H1 (cell line): ENCODE measurements around the gene AQP10. TPM values are rescaled to one million over a fixed set of nuclear protein-coding genes. Genes with fewer than 3 reads are reported as not detected.
"Not testable (repeated sequence)": the region's sequence is repeated elsewhere in the genome, so short reads cannot be mapped to it uniquely, and the experiment has no call there.

ENCODE experiments used
- CTCF ChIA-PET: fragments of 300-600 bp; sonication (Branson Sonifier 250); formaldehyde crosslinking; loops from one replicate; lab custom pipeline; 2021; ENCODE audit not compliant: partially characterized antibody; lab: Charles Lee
- POLR2A ChIA-PET: fragments of 300-600 bp; sonication (Branson Sonifier 250); formaldehyde crosslinking; loops from one replicate; lab custom pipeline; 2021; ENCODE audit warnings: inconsistent platforms; ENCODE audit not compliant: partially characterized antibody; lab: Charles Lee
- DNase-seq, 2 experiments: peaks; one replicate each; pipeline versions ENCODE4 v3.0.0 to v3.0.0-alpha.2; 2010 to 2022; ENCODE audit warnings: low spot score in 2 of 2, low read depth in 1 of 2, mixed read lengths in 1 of 2
- FAIRE-seq: peaks from 2 replicates; lab custom pipeline; 2011; peaks lifted over from hg19 to GRCh38; lab: Jason Lieb, UNC
- H2AFZ ChIP-seq: 2 replicates; pipeline ENCODE4 v1.8.1; 2012; ENCODE audit warnings: low read length, inconsistent platforms
- H2AK5ac ChIP-seq: 2 replicates; pipeline ENCODE4 v1.6.1; 2013; ENCODE audit warnings: low read depth, low read length
- H2BK120ac ChIP-seq: replicated peaks from 2 replicates; pipeline ENCODE3; 2013; ENCODE audit warnings: low read depth, low read length, inconsistent platforms
- H2BK12ac ChIP-seq: 2 replicates; pipeline ENCODE4 v1.6.1; 2013; ENCODE audit warnings: low read depth, low read length
- H2BK15ac ChIP-seq: 2 replicates; pipeline ENCODE4 v1.6.1; 2013; ENCODE audit warnings: low read length
- H2BK20ac ChIP-seq: 2 replicates; pipeline ENCODE4 v1.6.1; 2013; ENCODE audit warnings: low read length
- H2BK5ac ChIP-seq: 2 replicates; pipeline ENCODE4 v1.6.1; 2013; ENCODE audit warnings: low read depth, low read length
- H3K14ac ChIP-seq: 2 replicates; pipeline ENCODE4 v1.6.1; 2013; ENCODE audit warnings: inconsistent platforms; ENCODE audit not compliant: insufficient read length
- H3K18ac ChIP-seq: 2 replicates; pipeline ENCODE4 v1.6.1; 2013; ENCODE audit warnings: low read length; ENCODE audit errors: extremely low read depth
- H3K23ac ChIP-seq: 2 replicates; pipeline ENCODE4 v1.6.1; 2013; ENCODE audit warnings: inconsistent platforms; ENCODE audit not compliant: insufficient read length
- H3K23me2 ChIP-seq: 2 replicates; pipeline ENCODE4 v1.6.1; 2013; ENCODE audit warnings: low read depth, low read length
- H3K27ac ChIP-seq: 2 replicates; pipeline ENCODE4 v1.6.1; 2011; ENCODE audit warnings: low read depth, low read length, inconsistent platforms
- H3K27me3 ChIP-seq, 4 experiments: replicated peaks in 1 of 4; 1 replicate in 1 of 4; 2 replicates in 3 of 4; pipeline versions ENCODE4 v1.6.1 to v1.8.1; 2011 to 2013; ENCODE audit warnings: low read length in 3 of 4, mild to moderate bottlenecking in 3 of 4, inconsistent platforms in 2 of 4, mixed read lengths in 2 of 4, moderate library complexity in 1 of 4; ENCODE audit not compliant: control insufficient read depth in 3 of 4, insufficient read depth in 3 of 4; ENCODE audit errors: extremely low read depth in 1 of 4
- H3K36me3 ChIP-seq, 4 experiments: 2 replicates each; pipeline versions ENCODE4 v1.6.1 to v1.8.1; 2011 to 2013; ENCODE audit warnings: mild to moderate bottlenecking in 4 of 4, low read length in 3 of 4, moderate library complexity in 2 of 4, control low read depth in 1 of 4, inconsistent platforms in 1 of 4; ENCODE audit not compliant: insufficient read depth in 4 of 4, control insufficient read depth in 2 of 4
- H3K4ac ChIP-seq: replicated peaks from 2 replicates; pipeline ENCODE3; 2013; ENCODE audit warnings: low read length, low read depth, mixed read lengths, inconsistent platforms; ENCODE audit not compliant: insufficient read length
- H3K4me1 ChIP-seq, 4 experiments: replicated peaks in 1 of 4; 1 replicate in 1 of 4; 2 replicates in 3 of 4; pipeline versions ENCODE4 v1.6.1 to v1.8.1; 2011 to 2013; ENCODE audit warnings: low read length in 3 of 4, inconsistent platforms in 2 of 4, mixed read lengths in 1 of 4; ENCODE audit not compliant: insufficient read depth in 4 of 4, control insufficient read depth in 3 of 4
- H3K4me2 ChIP-seq, 2 experiments: 2 replicates each; pipeline versions ENCODE4 v1.6.1 to v1.8.1; 2011 to 2013; ENCODE audit warnings: low read depth in 2 of 2, low read length in 2 of 2, control low read depth in 1 of 2, inconsistent platforms in 1 of 2, mild to moderate bottlenecking in 1 of 2; ENCODE audit not compliant: insufficient read depth in 1 of 2
- H3K4me3 ChIP-seq, 4 experiments: fragments of 200-600, 300-600 bp in 1 of 4; sonication (generic), shearing (Covaris generic), sonication (Bioruptor Twin) in 1 of 4; 2 replicates each; pipeline versions ENCODE4 v1.5.1 to v1.8.1; 2011 to 2016; ENCODE audit warnings: low read length in 4 of 4, low read depth in 3 of 4, control low read depth in 2 of 4, inconsistent platforms in 2 of 4, mild to moderate bottlenecking in 2 of 4, mixed read lengths in 1 of 4, moderate library complexity in 1 of 4; ENCODE audit not compliant: insufficient read depth in 2 of 4; ENCODE audit errors: extremely low read depth in 1 of 4
- H3K56ac ChIP-seq: replicated peaks from 2 replicates; pipeline ENCODE3; 2013; ENCODE audit warnings: low read depth, mild to moderate bottlenecking, mixed read lengths, low read length, inconsistent platforms; ENCODE audit not compliant: insufficient read length
- H3K79me1 ChIP-seq: 2 replicates; pipeline ENCODE4 v1.6.1; 2013; ENCODE audit warnings: low read depth, low read length, control low read depth
- H3K79me2 ChIP-seq, 2 experiments: 2 replicates each; pipeline versions ENCODE4 v1.6.1 to v1.8.1; 2012 to 2013; ENCODE audit warnings: low read length in 2 of 2, mild to moderate bottlenecking in 2 of 2, inconsistent platforms in 1 of 2; ENCODE audit not compliant: insufficient read depth in 2 of 2, control insufficient read depth in 1 of 2
- H3K9ac ChIP-seq, 4 experiments: replicated peaks in 1 of 4; 1 replicate in 1 of 4; 2 replicates in 3 of 4; pipeline versions ENCODE4 v1.6.1 to v1.8.1; 2011 to 2013; ENCODE audit warnings: low read depth in 3 of 4, low read length in 3 of 4, control low read depth in 2 of 4, mild to moderate bottlenecking in 2 of 4, moderate library complexity in 2 of 4, inconsistent platforms in 1 of 4; ENCODE audit errors: extremely low read depth in 1 of 4
- H3K9me3 ChIP-seq, 2 experiments: 2 replicates each; pipeline versions ENCODE4 v1.6.1 to v1.8.1; 2012 to 2013; ENCODE audit warnings: mild to moderate bottlenecking in 2 of 2, moderate library complexity in 2 of 2, control low read depth in 1 of 2, inconsistent platforms in 1 of 2, low read depth in 1 of 2, low read length in 1 of 2, mixed read lengths in 1 of 2; ENCODE audit not compliant: insufficient read depth in 2 of 2
- H4K20me1 ChIP-seq, 2 experiments: replicated peaks in 1 of 2; 2 replicates each; pipeline versions ENCODE3 to v1.8.1; 2011 to 2013; ENCODE audit warnings: inconsistent platforms in 2 of 2, low read length in 2 of 2, mild to moderate bottlenecking in 1 of 2; ENCODE audit not compliant: insufficient read depth in 2 of 2, control insufficient read depth in 1 of 2
- H4K5ac ChIP-seq: 2 replicates; pipeline ENCODE4 v1.6.1; 2013; ENCODE audit warnings: low read length, low read depth, mixed read lengths, inconsistent platforms; ENCODE audit not compliant: insufficient read length
- H4K8ac ChIP-seq: 2 replicates; pipeline ENCODE4 v1.8.0; 2013; ENCODE audit warnings: mild to moderate bottlenecking, moderate library complexity, low read length, inconsistent platforms; ENCODE audit not compliant: insufficient read depth; ENCODE audit errors: extremely low read depth
- H4K91ac ChIP-seq: replicated peaks from 2 replicates; pipeline ENCODE3; 2013; ENCODE audit warnings: low read length, mixed read lengths, inconsistent platforms; ENCODE audit not compliant: insufficient read length
- WGBS, 2 experiments: shearing (Covaris generic) in 1 of 2; methylation state at CpG; one replicate each; pipeline versions ENCODE4 v1.1.6 to v1.1.7; 2013 to 2015; ENCODE audit warnings: low lambda C conversion rate in 2 of 2, mixed read lengths in 2 of 2, inconsistent platforms in 1 of 2, low coverage in 1 of 2, missing lambda C conversion rate in 1 of 2; ENCODE audit not compliant: insufficient replicate concordance in 2 of 2, insufficient coverage in 1 of 2, insufficient read length in 1 of 2; ENCODE audit errors: extremely low coverage in 1 of 2, missing lambda C conversion rate in 1 of 2; 5-methylcytosine and 5-hydroxymethylcytosine counted together
- polyA plus RNA-seq, 7 experiments: library from polyadenylated mRNA; depleted of rRNA in 3 of 7; stranded (reverse) in 5 of 7; unstranded in 2 of 7; fragments of >200 nt in 5 of 7; fragments of 200-250 nt in 2 of 7; gene quantifications; 1 replicate in 5 of 7; 2 replicates in 1 of 7; 4 replicates in 1 of 7; pipeline versions ENCODE4 v1.2.1 to v1.2.3, GENCODE V29; 2011 to 2013; ENCODE audit warnings: missing spikeins in 2 of 7, mixed read lengths in 2 of 7
- total RNA-seq: library from RNA; stranded (reverse); fragmentation: NEBNext Ultra II Directional; extraction: Animal tissue kit (Norgen Biotek cat#: 25700); gene quantifications from 2 replicates; pipeline ENCODE4 v1.2.1, GENCODE V29; 2021

AQP10 gene
- total and polyA plus RNA-seq, 2 of the 8 experiments (the other 6 are each of a cell fraction or from before 2014, with no cell fraction given), result not detected

DNA sequence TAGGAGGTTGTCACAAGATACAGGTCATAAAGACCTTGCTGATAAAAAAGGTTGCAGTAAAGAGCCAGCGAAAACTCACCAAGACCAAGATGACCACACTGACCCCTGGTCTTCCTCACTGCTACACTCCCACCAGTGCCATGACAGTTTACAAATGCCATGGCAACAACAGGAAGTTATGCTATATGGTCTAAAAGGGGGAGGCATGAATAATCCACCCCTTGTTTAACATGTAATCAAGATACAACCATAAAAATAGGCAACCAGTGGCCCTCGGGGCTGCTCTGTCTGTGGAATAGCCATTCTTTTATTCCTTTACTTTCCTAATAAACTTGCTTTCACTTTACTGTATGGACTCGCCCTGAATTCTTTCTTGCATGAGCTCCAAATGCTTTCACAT lies 6.7 kb upstream of the AQP10 start:
- H2BK20ac ChIP-seq, H3K4ac ChIP-seq, H2BK120ac ChIP-seq, H3K4me3 ChIP-seq, H3K9ac ChIP-seq, H2AK5ac ChIP-seq, H4K8ac ChIP-seq, H3K79me2 ChIP-seq, H3K23ac ChIP-seq, H3K27me3 ChIP-seq, H3K36me3 ChIP-seq, DNase-seq, H3K9me3 ChIP-seq, H3K4me2 ChIP-seq, H2BK12ac ChIP-seq, H3K14ac ChIP-seq, H3K27ac ChIP-seq, H3K23me2 ChIP-seq, H3K18ac ChIP-seq, H3K56ac ChIP-seq, H2AFZ ChIP-seq, H4K91ac ChIP-seq, H2BK15ac ChIP-seq, FAIRE-seq, H4K5ac ChIP-seq, H3K79me1 ChIP-seq, H4K20me1 ChIP-seq, H3K4me1 ChIP-seq, H2BK5ac ChIP-seq: not testable (repeated sequence)
- CTCF ChIA-PET, result interaction anchor here (0.6 to 7.8 kb wide), 5 partner anchors 10 to 191 kb away, joined by 4 to 45 read pairs (median 4); partner anchors contain the start of gene ATP8B2
- WGBS, 2 experiments, result 87% methylated on average over 3 of the region's 3 CpGs; no CpG with 5 or more reads in 1 of the 2 experiments
- POLR2A ChIA-PET, result interaction anchor here (1.3 kb wide), 1 partner anchor 10 kb away, joined by 3 read pairs; no protein-coding TSS in a partner anchor
